HCT116 (cell line): ENCODE data around the gene ATP8A2. TPM values are rescaled to one million over a fixed set of nuclear protein-coding genes. Genes with fewer than 3 reads are reported as not detected.

Source experiments
- ATAC-seq: fragments of 200-7000 bp; cut with Tn5 transposase; 2 replicates; pipeline ENCODE4 v1.9.1; 2020; ENCODE audit warnings: mild to moderate bottlenecking, moderate library complexity
- BruUV-seq: library from RNA; stranded (reverse); fragments of 400-500 nt; replicated peaks from 2 replicates; lab custom pipeline; 2021; lab: Mats Ljungman, UMichigan
- CTCF ChIA-PET: fragments of 300-600 bp; sonication (Branson Sonifier 250); formaldehyde crosslinking; loops from one replicate; lab custom pipeline; 2021; ENCODE audit warnings: antibody characterized with exemption; lab: Charles Lee
- POLR2A ChIA-PET: fragments of 300-600, 350-600 bp; sonication (Branson Sonifier 250); formaldehyde crosslinking; loops from one replicate; lab custom pipeline; 2021; ENCODE audit warnings: antibody characterized with exemption; lab: Charles Lee
- RAD21 ChIA-PET, 2 experiments: fragments of 300-600 bp; sonication (Branson Sonifier 250); formaldehyde crosslinking; loops; one replicate each; lab custom pipeline; 2023; ENCODE audit warnings: low total read pairs in 2 of 2; ENCODE audit not compliant: uncharacterized antibody in 2 of 2, unreplicated experiment in 2 of 2, low non-redundant PET in 1 of 2; lab: Charles Lee
- DNase-seq: peaks from one replicate; pipeline ENCODE4 v3.0.0-alpha.2; 2010; ENCODE audit warnings: low read depth, low spot score
- H2AFZ ChIP-seq: fragments of 200-600 bp; shearing (Covaris generic), sonication (generic); 2 replicates; pipeline ENCODE4 v1.6.1; 2017; ENCODE audit warnings: low read depth, mixed run types, mixed read lengths, antibody characterized with exemption, low read length; ENCODE audit not compliant: poor library complexity, severe bottlenecking
- H3K27ac ChIP-seq: 2 replicates; pipeline ENCODE4 v1.5.1; 2012; ENCODE audit warnings: low read depth, low read length
- H3K27me3 ChIP-seq: fragments of 200-600 bp; sonication (generic); 2 replicates; pipeline ENCODE4 v1.6.1; 2016; ENCODE audit warnings: mixed run types, low read length, mixed read lengths; ENCODE audit not compliant: insufficient read depth
- H3K36me3 ChIP-seq, 2 experiments: fragments of 200-500 bp in 1 of 2; fragments of 200-600 bp in 1 of 2; sonication (Bioruptor generic) in 1 of 2; sonication (generic) in 1 of 2; 2 replicates each; pipeline versions ENCODE4 v1.5.1 to v1.6.1; 2014 to 2016; ENCODE audit warnings: low read length in 2 of 2, inconsistent platforms in 1 of 2, mixed read lengths in 1 of 2, mixed run types in 1 of 2; ENCODE audit not compliant: insufficient read depth in 2 of 2, control insufficient read depth in 1 of 2
- H3K4me1 ChIP-seq, 2 experiments: fragments of 200-600 bp in 1 of 2; sonication (generic) in 1 of 2; 2 replicates each; pipeline versions ENCODE4 v1.5.1 to v1.6.1; 2012 to 2017; ENCODE audit warnings: low read length in 2 of 2, inconsistent platforms in 1 of 2, mild to moderate bottlenecking in 1 of 2, mixed read lengths in 1 of 2, mixed run types in 1 of 2, moderate library complexity in 1 of 2; ENCODE audit not compliant: insufficient read depth in 2 of 2, control insufficient read depth in 1 of 2
- H3K4me2 ChIP-seq: fragments of 200-600 bp; sonication (generic); 2 replicates; pipeline ENCODE4 v1.6.1; 2017; ENCODE audit warnings: mixed run types, low read length, mixed read lengths
- H3K4me3 ChIP-seq, 2 experiments: fragments of 200-600 bp in 1 of 2; sonication (generic) in 1 of 2; replicated peaks in 1 of 2; 2 replicates each; pipeline ENCODE4 v1.5.1; 2011 to 2016; ENCODE audit warnings: low read length in 2 of 2, control low read depth in 1 of 2, low read depth in 1 of 2, mild to moderate bottlenecking in 1 of 2, mixed read lengths in 1 of 2, mixed run types in 1 of 2
- H3K79me2 ChIP-seq: fragments of 200-600 bp; sonication (generic); 2 replicates; pipeline ENCODE4 v1.6.1; 2017; ENCODE audit warnings: mild to moderate bottlenecking, mixed run types, low read length, moderate library complexity, mixed read lengths; ENCODE audit not compliant: insufficient read depth
- H3K9ac ChIP-seq: fragments of 200-600 bp; sonication (generic); 2 replicates; pipeline ENCODE4 v1.6.1; 2016; ENCODE audit warnings: low read length, mixed read lengths
- H3K9me2 ChIP-seq: fragments of 200-600 bp; sonication (generic), shearing (Covaris generic); 2 replicates; pipeline ENCODE4 v1.6.1; 2017; ENCODE audit warnings: mixed run types, mild to moderate bottlenecking, moderate library complexity; ENCODE audit not compliant: insufficient read depth
- H3K9me3 ChIP-seq, 2 experiments: fragments of 200-500 bp in 1 of 2; fragments of 200-600 bp in 1 of 2; sonication (Bioruptor generic) in 1 of 2; sonication (generic) in 1 of 2; 2 replicates each; pipeline ENCODE4 v1.6.1; 2014 to 2017; ENCODE audit warnings: low read length in 2 of 2, mixed read lengths in 2 of 2, inconsistent platforms in 1 of 2, low read depth in 1 of 2, mild to moderate bottlenecking in 1 of 2, mixed run types in 1 of 2, moderate library complexity in 1 of 2; ENCODE audit not compliant: control insufficient read depth in 1 of 2, insufficient read depth in 1 of 2
- H4K20me1 ChIP-seq: fragments of 200-600 bp; sonication (generic), shearing (Covaris generic); 2 replicates; pipeline ENCODE4 v1.6.1; 2017; ENCODE audit warnings: mixed run types, mild to moderate bottlenecking, moderate library complexity; ENCODE audit not compliant: insufficient read depth
- ATF3 ChIP-seq: IDR thresholded peaks from 2 replicates; pipeline ENCODE4 v1.6.1; 2012
- CBX3 ChIP-seq: IDR thresholded peaks from 2 replicates; pipeline ENCODE4 v1.6.1; 2012; ENCODE audit warnings: low read depth
- EGR1 ChIP-seq: IDR thresholded peaks from 2 replicates; pipeline ENCODE4 v1.6.1; 2012; ENCODE audit warnings: low read depth
- EZH2 ChIP-seq: fragments of 200-600 bp; sonication (generic); IDR thresholded peaks from 2 replicates; pipeline ENCODE4 v1.6.1; 2017; ENCODE audit warnings: antibody characterized with exemption, mixed run types
- EZH2phosphoT487 ChIP-seq: fragments of 200-600 bp; IDR thresholded peaks from 2 replicates; pipeline ENCODE4 v1.6.1; 2018; ENCODE audit warnings: antibody characterized with exemption, borderline replicate concordance
- FOSL1 ChIP-seq: IDR thresholded peaks from 2 replicates; pipeline ENCODE4 v1.6.1; 2012; ENCODE audit warnings: low read depth
- JUND ChIP-seq: IDR thresholded peaks from 2 replicates; pipeline ENCODE4 v1.6.1; 2012
- POLR2A ChIP-seq: IDR thresholded peaks from 2 replicates; pipeline ENCODE4 v1.7.0; 2011; ENCODE audit warnings: borderline replicate concordance; ENCODE audit not compliant: insufficient read depth, insufficient read length; ENCODE audit errors: extremely low read depth
- POLR2AphosphoS5 ChIP-seq: IDR thresholded peaks from 2 replicates; pipeline ENCODE4 v1.6.1; 2011; ENCODE audit warnings: mild to moderate bottlenecking, low read depth, low read length, moderate library complexity
- RAD21 ChIP-seq: IDR thresholded peaks from 2 replicates; pipeline ENCODE4 v1.6.1; 2012; ENCODE audit warnings: low read depth, mild to moderate bottlenecking
- SP1 ChIP-seq: IDR thresholded peaks from 2 replicates; pipeline ENCODE4 v1.6.1; 2012; ENCODE audit warnings: low read depth
- SRF ChIP-seq: IDR thresholded peaks from 2 replicates; pipeline ENCODE4 v1.6.1; 2012; ENCODE audit warnings: low read depth
- YY1 ChIP-seq: IDR thresholded peaks from 2 replicates; pipeline ENCODE4 v1.6.1; 2011; ENCODE audit warnings: low read length, low read depth, moderate library complexity, mild to moderate bottlenecking; ENCODE audit not compliant: insufficient replicate concordance; ENCODE audit errors: extremely low read depth
- ZBTB33 ChIP-seq: IDR thresholded peaks from 2 replicates; pipeline ENCODE4 v1.6.1; 2011; ENCODE audit warnings: mild to moderate bottlenecking, low read length, moderate library complexity; ENCODE audit not compliant: insufficient replicate concordance; ENCODE audit errors: extremely low read depth
- ZNF274 ChIP-seq: fragments of 200-500 bp; sonication (Bioruptor generic); IDR thresholded peaks from 2 replicates; pipeline ENCODE4 v1.6.1; 2014; ENCODE audit warnings: mild to moderate bottlenecking, low read depth, low read length, inconsistent platforms
- intact Hi-C: fragments of 100-400 bp; cut with micrococcal nuclease; formaldehyde crosslinking; loops from 2 replicates; pipeline ENCODE4 v1.10.0; 2022
- total RNA-seq: library from RNA; stranded (reverse); gene quantifications from one replicate; pipeline ENCODE4 v1.2.1, GENCODE V29; 2021; ENCODE audit not compliant: unreplicated experiment

ATP8A2 gene
- total RNA-seq, 1 experiment from 2014 or later = not detected

- TF ChIP-seq ZBTB33 (no peak), SP1 (no peak), SRF (no peak), EZH2 (no peak), POLR2AphosphoS5 (no peak), EZH2phosphoT487 (no peak), EGR1 (no peak), JUND (no peak), RAD21 (no peak), FOSL1 (no peak), ATF3 (no peak)
Observed at GRCh38 chr13:25652764-25653163, 281.0 kb downstream of the ATP8A2 start (continued).

- no peak overlapping the region for H2AFZ ChIP-seq
- no peak overlapping the region for H3K27ac ChIP-seq
- ChIA-PET POLR2A (no interaction called here), CTCF (no interaction called here)
- intact Hi-C loops = no loop called here
- peaks cover 25% of the 10 kb centered on the region for H3K27me3 ChIP-seq
- TF ChIP-seq ZNF274 = no peak
- TF ChIP-seq SP1 = no peak
- TF ChIP-seq POLR2A = no peak
- TF ChIP-seq RAD21 = no peak
- no peak for TF ChIP-seq JUND
- no peak for TF ChIP-seq CBX3
- no peak for TF ChIP-seq YY1
- TF ChIP-seq, all 23 proteins: peak for 0
- H3K36me3 ChIP-seq = no peaks in the 10 kb centered on the region
- H3K4me2 ChIP-seq = no peak overlapping the region
- no peaks in the 10 kb centered on the region for H3K9me3 ChIP-seq
- H3K4me3 ChIP-seq = no peak overlapping the region
- no peaks in the 10 kb centered on the region for H3K79me2 ChIP-seq
- BruUV-seq = no TSS peak
- H3K9ac ChIP-seq = no peak overlapping the region
- H3K9me2 ChIP-seq = no peaks in the 10 kb centered on the region
- DNase-seq (no peak), ATAC-seq (no peak)
- H3K4me1 ChIP-seq = no peaks in the 10 kb centered on the region
- no peaks in the 10 kb centered on the region for H4K20me1 ChIP-seq
- RAD21 ChIA-PET = no interaction called here
Observed at GRCh38 chr13:25654322-25654721, 282.5 kb downstream of the ATP8A2 start.
